Retina (tissue), 1 donor: ENCODE measurements around the gene ORMDL3.
"Not testable (repeated sequence)": the region's sequence is repeated elsewhere in the genome, so short reads cannot be mapped to it uniquely, and the experiment has no call there.

ENCODE experiments used
- DNase-seq: peaks from one replicate; pipeline ENCODE4 v3.0.0-alpha.2; 2016

The ORMDL3 gene

GRCh38 chr17:39923836-39924690 lies 3.3 kb downstream of the ORMDL3 start:
- no peak for DNase-seq

- DNase-seq: no peak
Observed at GRCh38 chr17:39923230-39923629, 4.2 kb downstream of the ORMDL3 start.

- DNase-seq: no peak
Observed at GRCh38 chr17:39922006-39922405, 5.4 kb downstream of the ORMDL3 start.

GRCh38 chr17:39921323-39921722 lies 6.1 kb downstream of the ORMDL3 start:
- no peak for DNase-seq

DNA sequence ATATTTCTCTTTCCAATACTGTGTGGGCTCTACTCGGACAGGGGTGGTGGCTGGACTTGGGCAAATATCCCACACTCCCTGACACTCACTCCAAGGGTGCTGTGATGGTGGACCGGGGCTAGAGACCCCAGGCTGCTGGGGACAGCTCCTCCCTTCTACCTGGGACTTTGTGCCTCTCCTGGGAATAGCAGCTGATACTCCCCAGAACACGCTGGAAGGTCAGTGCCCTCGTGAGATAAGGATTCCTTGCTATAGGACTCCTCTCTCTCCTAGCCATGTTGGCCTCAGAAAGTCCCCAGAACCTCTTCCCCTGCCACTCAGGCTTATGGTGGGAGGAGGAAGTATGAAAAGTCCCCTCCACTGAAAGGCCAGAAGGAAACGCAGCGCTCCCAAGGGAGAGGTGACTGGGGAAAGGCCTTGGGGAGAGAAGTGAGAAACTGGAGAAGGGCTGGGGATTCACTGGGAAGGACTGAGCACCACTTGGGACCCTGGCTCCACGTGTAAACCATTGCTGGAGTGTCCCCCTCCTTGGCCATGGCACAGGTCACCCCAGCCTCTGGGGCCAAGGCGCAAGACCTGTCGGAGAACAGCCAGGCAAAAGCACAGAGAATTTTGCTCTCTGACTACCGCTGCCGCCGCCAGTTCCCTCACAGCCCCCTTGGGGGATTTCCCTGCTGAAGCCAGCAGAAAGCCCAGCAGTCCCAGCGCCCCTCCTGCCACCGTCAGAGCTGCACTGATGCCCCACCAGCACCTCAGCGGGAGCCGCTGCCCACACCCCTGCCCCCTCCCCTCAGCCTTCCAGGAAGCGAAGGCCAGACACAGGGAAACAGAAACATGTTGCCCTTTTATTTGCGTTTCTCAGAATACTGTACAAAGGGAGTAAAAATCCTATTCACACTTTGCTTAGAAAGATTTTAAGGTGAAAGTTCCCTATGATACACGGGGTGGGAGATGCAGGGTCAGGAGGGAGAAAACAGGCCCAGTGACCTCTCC lies 6.9 kb downstream of the ORMDL3 start:
- no peak for DNase-seq

GRCh38 chr17:39919087-39919683 lies 8.2 kb downstream of the ORMDL3 start:
- no peak for DNase-seq

GRCh38 chr17:39916918-39917317 lies 10.5 kb downstream of the ORMDL3 start:
- no peak for DNase-seq

DNA sequence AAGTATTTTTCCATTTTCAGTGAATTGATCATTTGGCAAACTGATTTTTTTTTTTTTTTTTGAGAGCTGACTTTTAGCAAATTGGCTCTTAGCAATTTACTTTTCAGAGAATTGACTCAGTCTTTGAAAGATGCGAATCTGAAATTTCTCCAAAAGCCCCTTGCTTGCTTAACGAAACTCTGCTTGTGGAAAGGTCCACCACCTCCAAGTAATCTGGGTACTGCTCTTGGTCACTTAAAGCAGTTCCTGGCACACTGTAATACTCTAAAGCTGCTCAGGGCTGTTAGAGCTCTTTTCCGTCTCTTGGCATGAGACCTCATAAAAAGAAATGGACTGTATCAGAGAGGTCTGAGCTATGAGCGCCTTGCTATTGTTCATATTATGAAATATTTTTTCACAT lies 11.8 kb downstream of the ORMDL3 start:
- no peak for DNase-seq

DNA sequence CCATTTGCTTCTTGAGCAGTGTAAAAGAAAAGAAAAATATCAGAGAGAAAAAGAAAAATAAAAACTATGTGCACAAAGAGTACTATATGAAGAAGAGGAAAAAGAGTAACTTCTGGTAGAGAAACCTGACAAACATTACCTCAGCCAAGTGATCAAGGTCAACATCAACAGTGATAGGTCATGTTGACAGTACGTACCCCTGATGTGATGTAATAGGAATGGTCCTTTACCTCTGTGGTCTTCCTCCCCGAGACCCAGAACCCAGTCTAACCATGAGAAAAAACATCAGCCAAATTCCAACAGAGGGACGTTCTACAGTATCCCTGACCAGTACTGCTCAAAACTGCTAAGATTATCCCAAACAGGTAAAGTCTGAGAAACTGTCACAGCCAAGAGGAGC lies 13.4 kb downstream of the ORMDL3 start:
- DNase-seq: no peak

GRCh38 chr17:39908789-39909352 lies 18.5 kb downstream of the ORMDL3 start:
- no peak for DNase-seq

DNA sequence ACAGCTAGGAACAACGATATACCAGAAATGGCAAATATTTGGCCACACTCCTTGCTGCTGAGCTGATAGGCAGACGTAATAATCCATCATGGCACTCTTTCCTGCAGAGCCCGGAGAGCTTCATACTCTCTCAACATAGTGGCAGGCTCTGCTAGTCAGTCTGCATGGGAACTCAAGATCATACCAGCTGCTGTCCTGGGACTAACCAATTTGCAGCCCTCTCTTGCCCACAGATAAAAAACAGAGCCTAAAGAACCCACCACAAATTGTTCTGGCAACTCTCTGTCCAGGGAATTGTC lies 22.5 kb downstream of the ORMDL3 start:
- DNase-seq: no peak

DNA sequence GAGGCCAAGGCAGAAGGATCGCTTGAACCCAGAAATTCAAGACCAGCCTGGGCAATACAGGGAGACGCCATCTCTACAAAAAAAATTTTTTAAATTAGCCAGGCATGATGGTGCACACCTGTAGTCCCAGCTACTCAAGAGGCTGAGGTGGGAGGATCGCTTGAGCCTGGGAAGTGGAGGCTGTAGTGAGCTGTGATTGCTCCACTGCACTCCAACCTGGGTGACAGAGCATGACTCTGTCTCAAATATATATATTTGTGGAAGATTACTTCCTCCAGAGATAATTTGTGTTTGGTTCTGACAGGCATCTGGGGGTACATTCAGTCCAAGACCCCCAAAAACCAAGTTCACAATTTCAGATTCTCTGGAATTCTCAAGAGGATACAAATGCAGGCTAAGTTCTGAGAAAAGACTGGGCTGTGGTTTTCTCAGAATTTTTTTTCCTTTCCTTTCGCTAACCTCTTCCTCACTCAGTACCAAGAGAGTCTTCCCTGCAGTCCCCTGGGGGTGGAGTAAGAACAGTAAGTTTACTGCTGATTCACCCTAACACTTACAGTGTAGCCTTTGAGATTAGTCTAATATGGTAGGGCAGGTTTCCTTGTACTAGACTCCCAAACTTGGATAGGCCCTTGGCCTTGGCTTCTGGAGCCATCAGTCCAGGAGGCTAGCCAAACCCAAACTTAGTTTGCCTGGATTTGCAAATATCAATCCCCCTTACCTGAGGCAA lies 24.1 kb downstream of the ORMDL3 start:
- no peak for DNase-seq

GRCh38 chr17:39902027-39902426 lies 25.4 kb downstream of the ORMDL3 start:
- DNase-seq: not testable (repeated sequence)

DNA sequence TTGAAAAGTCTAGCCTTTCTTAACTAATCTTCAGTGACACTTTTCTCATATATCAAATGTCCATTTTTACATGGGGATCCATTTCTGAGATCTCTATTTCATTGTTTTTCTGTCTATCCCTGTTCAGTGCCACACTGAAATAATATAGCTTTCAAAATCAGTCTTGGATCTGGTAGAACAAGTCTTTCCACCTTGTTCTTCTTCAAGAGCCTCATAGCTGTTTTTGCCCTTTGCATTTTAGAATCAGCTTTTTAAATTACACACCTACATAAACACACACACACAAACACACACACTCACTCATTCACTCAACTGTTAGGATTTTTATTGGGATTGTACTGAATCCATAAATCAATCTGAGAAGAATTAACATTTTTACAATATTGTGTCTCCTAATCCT lies 28.2 kb downstream of the ORMDL3 start:
- DNase-seq: no peak

DNA sequence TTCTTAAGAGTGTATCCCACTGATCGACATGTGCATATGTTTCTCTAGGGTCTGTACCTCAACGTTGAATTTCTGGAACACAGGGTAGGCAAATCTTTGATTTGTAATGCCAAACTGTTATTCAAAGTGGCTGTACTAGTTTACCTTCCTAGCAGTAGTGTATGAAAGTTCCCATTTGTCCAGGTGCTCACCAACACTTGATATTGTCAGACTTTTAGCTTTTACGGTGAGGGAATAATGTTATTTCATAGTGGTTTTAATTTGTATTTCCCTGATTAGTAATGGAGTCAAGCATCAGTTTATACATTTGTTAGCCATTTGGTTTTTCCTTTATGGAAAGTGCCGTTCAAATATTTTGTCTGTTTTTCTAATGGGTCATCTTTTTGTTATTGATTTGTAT lies 29.3 kb downstream of the ORMDL3 start:
- DNase-seq: no peak

DNA sequence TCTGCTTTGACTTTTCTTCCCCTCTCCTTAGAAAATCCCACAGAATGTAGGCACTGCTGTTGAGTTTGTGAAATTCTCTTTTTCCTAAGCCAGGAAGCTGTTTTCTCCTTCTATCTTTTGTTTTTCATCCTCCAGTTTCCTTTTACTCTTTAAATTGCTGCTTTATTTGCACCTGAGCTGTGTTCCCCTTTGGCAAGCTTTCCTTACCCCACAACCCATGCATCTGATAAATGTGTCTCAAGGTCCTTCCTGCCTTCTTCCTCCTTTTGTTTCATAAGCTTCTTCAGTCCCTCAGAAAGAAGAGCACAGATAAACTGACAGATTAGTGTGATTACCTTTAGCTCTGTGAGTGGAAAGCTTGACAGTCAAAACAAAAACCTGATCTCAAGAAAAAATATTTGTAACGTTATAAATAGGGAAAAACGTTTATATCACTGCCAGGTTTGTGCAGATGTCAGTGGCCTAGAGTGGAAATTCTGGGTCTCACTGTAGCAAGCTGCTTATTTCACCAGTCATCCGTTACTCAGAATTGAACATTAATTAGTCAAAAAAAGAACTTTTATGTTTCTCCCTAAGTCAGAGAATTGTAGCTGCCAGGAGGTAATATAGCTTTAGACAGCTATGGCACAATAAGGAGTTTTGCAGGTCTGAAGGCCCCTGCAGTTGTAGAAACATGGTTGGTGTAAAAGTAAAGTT lies 32.6 kb downstream of the ORMDL3 start:
- no peak for DNase-seq

DNA sequence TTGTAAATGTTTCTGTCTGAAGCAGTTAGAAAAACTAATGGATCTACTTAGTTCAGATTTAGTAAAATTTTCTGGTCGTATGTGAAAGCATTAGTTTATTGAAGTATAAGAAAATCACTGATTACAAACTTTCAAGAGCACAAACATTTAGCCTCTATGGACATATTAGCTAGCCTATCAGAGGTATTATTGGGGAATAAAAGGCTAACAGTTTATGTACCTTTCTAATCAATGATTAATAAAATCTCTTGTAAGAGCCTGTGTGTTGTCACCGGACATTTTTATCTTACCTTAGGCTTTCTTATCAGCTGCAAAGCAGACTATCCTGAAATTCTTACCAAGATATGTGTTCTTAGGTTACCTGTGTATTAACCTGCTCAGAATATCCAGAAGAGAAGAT lies 38.2 kb downstream of the ORMDL3 start:
- DNase-seq: no peak

- DNase-seq: no peak
Observed at GRCh38 chr17:39887078-39887477, 40.3 kb downstream of the ORMDL3 start.

DNA sequence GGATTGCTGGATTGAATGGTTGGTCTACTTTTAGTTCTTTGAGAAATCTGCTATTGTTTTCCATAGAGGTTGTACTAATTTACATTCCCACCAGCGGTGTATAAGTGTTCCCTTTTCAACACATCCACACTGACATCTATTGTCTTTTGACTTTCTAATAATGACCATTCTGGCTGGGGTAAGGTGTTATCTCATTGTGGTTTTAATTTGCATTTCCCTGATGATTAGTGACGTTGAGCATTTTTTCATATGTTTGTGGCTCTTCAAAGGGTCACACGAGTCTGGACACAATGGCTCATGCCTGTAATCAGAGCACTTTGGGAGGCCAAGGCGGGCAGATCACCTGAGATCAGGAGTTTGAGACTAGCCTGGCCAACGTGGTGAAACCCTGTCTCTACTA lies 41.3 kb downstream of the ORMDL3 start:
- not testable (repeated sequence) for DNase-seq

- DNase-seq: no peak
Observed at GRCh38 chr17:39872751-39873150, 54.6 kb downstream of the ORMDL3 start.

GRCh38 chr17:39871801-39872200 lies 55.6 kb downstream of the ORMDL3 start:
- DNase-seq: no peak
